Activated gamma-delta T cell (primary cell): ENCODE results near the gene NAB2.

ENCODE experiments used
- DNase-seq: peaks from one replicate; lab custom pipeline; 2025; lab: John Stamatoyannopoulos, UW

The NAB2 gene

DNA sequence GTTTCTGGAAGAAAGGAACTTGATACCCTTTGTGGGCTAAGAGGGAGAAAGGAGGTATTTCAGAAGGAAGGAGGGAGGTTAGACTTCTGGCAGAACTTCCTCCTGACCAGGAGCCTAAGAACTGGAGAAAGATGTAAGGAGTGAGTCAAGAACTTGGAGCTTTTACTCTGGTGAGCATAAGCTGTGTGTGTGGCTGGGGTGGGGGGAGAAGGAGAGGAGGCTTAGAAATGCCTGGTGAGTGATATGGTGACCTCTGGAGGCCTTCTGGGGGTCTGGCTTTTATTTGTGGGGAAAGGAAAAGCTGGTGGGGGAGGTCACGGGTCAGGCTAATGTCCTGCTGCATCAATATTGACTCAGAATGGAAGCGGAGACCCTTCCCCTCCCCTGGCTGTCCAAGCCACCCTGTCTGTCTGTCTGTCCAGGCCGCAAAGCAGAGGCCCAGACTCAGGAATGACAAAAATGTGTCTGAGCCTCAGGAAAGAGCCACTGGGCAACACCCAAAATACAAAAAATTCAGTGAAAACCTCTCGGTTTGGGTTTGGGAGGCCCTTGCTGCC is 44.2 kb downstream of the NAB2 start:
- DNase-seq = no peak

DNA sequence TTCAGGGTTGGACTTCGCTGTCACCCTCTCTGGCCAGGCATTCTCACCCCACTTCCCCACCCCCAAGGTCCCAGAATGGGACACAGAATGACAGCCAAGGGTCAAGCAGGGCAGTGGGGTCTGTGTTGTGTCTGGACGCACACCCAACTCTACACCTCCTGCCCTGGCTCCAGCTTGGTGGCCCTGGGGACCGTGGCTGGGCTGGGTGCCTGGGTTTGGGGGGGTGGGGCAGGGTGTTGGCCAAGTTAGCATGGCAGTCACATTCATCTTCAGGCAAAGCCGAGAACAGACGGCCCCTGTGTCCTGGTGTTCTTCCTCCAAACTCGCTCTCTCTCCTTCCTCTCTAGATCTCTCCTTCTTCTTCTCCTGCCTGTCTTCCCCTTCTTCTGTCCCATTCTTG is 45.0 kb downstream of the NAB2 start:
- no peak for DNase-seq

DNA sequence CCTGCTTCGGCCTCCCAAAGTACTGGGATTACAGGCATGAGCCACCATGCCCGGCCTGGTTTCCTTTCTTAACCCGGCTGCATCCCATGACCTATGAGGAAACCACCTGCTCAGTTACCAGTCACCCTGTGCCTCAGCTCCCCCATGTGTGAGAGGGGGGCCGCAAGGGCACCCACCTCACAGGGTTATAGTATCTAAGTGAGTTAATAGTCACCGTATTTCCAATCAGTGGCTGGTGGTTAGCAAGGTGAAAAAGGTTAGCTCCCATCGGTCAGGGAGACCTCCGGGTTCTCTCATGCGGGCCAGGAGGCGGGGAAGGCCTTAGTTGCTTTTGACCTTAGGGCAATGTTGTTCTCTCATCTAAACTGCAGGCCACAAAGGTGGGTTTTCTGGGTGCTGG is 46.0 kb downstream of the NAB2 start:
- no peak for DNase-seq

DNA sequence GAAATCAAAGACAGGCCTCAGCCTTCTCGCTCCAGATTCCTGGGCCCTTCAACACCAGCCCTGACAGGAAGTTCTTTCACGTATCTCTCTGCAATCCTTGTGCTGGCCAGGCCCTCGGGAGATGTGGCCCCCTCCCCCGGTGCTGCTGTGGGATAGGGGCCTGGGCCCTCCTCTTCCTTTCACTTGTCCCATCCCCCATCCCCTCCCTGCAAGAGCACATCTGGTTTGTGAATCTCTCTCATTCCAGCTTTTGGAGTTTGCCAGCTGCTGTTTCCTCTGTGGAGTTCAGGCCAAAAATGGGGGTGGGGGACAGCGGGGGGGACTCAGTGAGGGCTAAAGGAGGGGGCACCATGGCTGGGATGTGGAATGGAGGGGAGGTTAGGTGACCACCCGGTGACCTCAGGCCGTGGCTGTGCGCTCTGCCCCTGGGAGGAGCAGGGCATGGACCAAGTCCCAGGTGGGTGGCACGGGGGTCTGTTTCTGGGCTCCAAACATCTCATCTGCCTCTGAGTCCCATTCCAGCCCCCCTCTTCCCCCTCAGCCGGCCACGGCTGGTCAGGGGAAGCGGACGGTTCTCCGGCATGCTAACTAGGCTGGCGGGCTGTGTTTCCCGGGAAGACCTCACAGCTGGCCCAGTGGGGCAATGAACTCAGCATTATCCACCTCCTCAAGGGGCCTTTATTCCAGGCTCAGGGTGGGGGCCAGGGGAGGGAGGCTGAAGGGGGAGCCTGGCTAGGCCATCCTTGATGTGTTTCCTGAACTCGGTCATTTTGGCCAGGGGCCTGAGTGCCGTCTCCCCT is 46.8 kb downstream of the NAB2 start:
- DNase-seq = no peak

DNA sequence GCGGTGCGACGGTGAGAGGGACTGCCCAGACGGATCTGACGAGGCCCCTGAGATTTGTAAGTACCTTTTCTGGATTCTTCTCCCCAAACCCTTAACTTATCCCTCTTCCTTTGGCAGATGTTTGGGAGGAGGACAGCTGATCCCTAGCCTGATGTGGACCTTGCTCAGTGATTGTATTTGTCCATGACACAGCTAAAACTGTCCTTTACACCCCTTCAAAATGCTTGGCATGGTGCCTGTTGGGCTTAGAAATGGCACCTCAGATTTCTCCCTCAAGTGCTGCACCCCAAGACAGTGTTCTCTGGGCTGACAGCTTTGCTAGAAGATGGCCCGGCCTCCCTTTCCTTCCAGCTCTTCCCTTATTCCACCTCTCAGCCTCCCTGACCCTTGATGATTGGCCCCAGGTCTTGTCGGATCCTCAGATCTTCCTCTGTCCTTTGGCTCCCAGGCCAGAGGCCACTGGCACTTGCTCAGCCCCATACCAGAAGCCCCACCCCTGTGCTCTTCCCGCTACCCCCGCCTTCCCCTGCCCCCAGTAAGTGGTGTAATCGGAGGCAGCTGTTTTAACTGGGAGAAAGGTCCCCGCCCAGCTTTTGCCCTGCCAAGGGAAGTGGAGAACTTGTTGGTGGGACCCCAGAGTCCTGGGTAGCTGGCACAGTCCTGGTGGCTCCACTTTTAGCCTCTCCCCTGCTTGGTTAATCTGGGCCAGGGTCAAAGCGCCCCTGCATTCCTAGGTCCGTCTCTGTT is 49.8 kb downstream of the NAB2 start:
- DNase-seq = no peak

DNA sequence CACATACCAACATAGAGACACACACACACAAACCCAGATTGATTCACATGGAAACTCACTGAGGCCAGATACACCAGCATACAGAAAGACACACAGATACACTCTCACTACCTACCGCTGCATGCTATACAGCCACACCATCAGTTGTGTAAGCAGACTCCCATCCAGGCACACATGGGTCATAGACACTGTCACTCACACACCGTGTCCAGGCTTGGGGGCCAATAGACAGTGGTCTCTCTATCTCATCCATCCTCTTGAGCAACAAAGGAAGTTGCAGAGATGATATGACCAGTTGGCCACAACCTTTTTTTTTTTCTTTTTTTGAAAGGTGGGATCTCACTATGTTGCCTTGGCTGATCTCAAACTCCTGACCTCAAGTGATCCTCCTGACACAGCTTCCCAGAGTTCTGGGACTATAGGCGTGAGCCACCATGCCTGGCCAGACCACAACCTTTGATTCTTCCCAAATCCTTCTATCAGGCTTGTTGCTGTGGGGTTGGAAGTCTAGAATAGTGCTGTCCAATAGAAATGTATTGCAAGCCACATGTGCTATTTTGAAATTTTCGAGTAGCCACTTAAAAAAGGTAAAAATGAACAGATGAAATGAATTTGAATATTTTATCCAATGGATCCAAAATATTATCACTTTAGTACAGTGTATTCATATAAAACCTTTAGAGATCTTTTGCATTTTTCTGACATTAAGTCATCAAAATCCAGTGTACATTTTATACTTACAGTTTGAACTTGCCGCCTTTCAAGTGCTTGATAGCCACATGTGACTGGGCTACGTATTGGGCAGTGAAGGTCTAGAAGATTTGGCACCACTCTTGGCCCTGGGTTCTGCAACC is 51.1 kb downstream of the NAB2 start:
- DNase-seq = no peak

DNA sequence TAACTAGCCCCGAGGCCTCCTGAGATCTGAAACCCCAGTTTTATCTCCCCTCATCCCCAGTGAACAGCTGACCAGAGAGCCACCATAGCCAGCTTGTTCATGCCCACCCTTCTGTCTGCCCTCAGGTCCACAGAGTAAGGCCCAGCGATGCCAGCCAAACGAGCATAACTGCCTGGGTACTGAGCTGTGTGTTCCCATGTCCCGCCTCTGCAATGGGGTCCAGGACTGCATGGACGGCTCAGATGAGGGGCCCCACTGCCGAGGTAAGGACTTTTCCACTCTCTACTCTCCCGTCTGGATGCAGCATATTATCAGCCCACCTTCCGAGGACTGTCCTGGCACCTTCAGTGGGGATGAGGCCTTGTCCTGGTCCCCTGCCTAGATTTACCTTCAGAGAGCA is 52.3 kb downstream of the NAB2 start:
- no peak for DNase-seq

DNA sequence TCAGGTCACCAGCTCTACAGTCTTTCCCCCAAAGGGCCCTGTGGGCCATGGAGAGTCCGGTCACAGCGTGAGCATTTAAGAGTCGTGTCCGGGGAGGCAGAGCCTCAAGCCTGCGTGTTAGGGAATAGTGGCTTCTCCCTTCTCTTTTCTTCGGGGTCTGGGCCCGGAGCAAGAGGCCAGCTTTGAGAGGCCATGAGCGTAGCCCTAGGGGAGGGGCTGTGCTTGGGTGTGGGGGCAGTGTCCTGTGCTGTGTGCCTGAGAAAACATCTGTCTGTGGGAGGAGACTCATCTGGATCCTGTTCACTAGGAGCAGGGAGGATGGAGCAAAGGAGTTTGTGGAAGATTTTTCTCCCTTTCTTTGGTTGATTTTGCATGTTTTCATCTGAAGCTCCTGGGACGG is 53.2 kb downstream of the NAB2 start:
- no peak for DNase-seq

DNA sequence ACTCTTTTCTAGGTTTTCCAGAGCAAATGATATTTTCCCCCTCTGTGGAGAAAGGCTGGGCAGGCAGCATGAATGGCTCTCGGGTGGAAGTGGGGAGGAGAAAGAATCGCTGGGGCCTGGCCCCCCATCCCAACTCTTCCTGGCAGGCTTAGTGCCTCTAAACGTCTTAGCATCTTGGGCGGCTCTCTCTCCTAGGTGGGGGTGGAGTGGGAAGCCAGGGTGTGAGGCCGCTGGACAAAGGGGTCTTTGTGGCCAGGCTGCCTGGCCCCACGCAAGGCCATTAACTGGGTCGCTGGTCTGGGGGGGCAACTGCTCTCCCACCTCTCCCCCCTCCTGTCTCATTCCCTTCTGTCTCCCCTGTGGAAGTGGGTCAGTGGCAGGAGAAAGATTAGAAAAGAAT is 53.8 kb downstream of the NAB2 start:
- DNase-seq = no peak

DNA sequence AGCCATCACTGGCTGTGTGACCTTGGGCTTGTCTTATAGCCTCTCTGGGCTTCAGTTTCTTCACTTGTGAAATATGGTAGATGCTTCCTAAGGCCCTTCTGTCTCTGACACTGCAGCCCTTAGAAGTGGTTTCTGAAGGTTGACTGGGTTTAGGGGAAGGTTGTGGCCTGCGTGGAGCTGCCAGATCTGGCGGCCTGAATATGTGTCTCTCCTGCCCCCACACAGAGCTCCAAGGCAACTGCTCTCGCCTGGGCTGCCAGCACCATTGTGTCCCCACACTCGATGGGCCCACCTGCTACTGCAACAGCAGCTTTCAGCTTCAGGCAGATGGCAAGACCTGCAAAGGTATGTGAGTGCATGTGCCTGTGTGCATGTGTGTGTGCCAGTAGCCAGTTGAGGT is 54.5 kb downstream of the NAB2 start:
- no peak for DNase-seq
